B cell (primary cell): ENCODE data around the gene TRAM2. TPM values are rescaled to one million over a fixed set of nuclear protein-coding genes. Genes with fewer than 3 reads are reported as not detected.

Experiments
- ATAC-seq: fragments of 200-7000 bp; cut with Tn5 transposase; one replicate; pipeline ENCODE4 v1.10.0; 2021; ENCODE audit warnings: low read depth, mild to moderate bottlenecking, moderate number of reproducible peaks, moderate library complexity
- CTCF ChIA-PET: fragments of 350-600 bp; sonication (Branson Sonifier 250); formaldehyde crosslinking; loops from one replicate; lab custom pipeline; 2021; ENCODE audit warnings: antibody characterized with exemption, inconsistent platforms; lab: Charles Lee
- POLR2A ChIA-PET: fragments of 350-600 bp; sonication (Branson Sonifier 250); formaldehyde crosslinking; loops from one replicate; lab custom pipeline; 2021; ENCODE audit warnings: antibody characterized with exemption; lab: Charles Lee
- DNase-seq: peaks from one replicate; pipeline ENCODE4 v3.0.0; 2013
- H2AFZ ChIP-seq: 2 replicates; pipeline ENCODE4 v1.6.1; 2012; ENCODE audit warnings: mild to moderate bottlenecking, low read depth, low read length; ENCODE audit not compliant: insufficient read depth, poor library complexity, severe bottlenecking
- H3K27ac ChIP-seq, 2 donors: 1 replicate in 1 of 2; 2 replicates in 1 of 2; pipeline ENCODE4 v1.5.1; 2012 to 2013; ENCODE audit warnings: low read length in 2 of 2, mild to moderate bottlenecking in 2 of 2, moderate library complexity in 1 of 2
- H3K27me3 ChIP-seq, 4 experiments: fragments of 200-600 bp in 1 of 4; sonication (generic) in 1 of 4; replicated peaks in 1 of 4; 1 replicate in 2 of 4; 2 replicates in 2 of 4; pipeline versions ENCODE4 v1.6.1 to v1.7.0; 2013 to 2016; ENCODE audit warnings: low read length in 3 of 4, mild to moderate bottlenecking in 2 of 4, mixed read lengths in 1 of 4, moderate library complexity in 1 of 4; ENCODE audit not compliant: insufficient read depth in 4 of 4, control insufficient read depth in 3 of 4; ENCODE audit errors: control extremely low read depth in 1 of 4
- H3K36me3 ChIP-seq, 2 experiments: replicated peaks in 1 of 2; 1 replicate in 1 of 2; 2 replicates in 1 of 2; pipeline versions ENCODE4 v1.6.1 to v1.7.1; 2013; ENCODE audit warnings: low read length in 1 of 2; ENCODE audit not compliant: insufficient read depth in 2 of 2, control insufficient read depth in 1 of 2; ENCODE audit errors: control extremely low read depth in 1 of 2, extremely low read depth in 1 of 2
- H3K4me1 ChIP-seq, 2 donors: fragments of 200-600 bp in 1 of 2; sonication (generic) in 1 of 2; 1 replicate in 1 of 2; 2 replicates in 1 of 2; pipeline versions ENCODE4 v1.5.1 to v1.6.1; 2013 to 2017; ENCODE audit warnings: low read length in 2 of 2; ENCODE audit not compliant: control insufficient read depth in 2 of 2, insufficient read depth in 2 of 2
- H3K4me2 ChIP-seq: replicated peaks from 2 replicates; pipeline ENCODE3; 2012; ENCODE audit warnings: mild to moderate bottlenecking, low read depth, low read length; ENCODE audit not compliant: poor library complexity, severe bottlenecking
- H3K4me3 ChIP-seq, 5 experiments: fragments of 200-600 bp in 1 of 5; sonication (generic) in 1 of 5; 1 replicate in 3 of 5; 2 replicates in 2 of 5; pipeline versions ENCODE4 v1.5.1 to v1.7.0; 2011 to 2016; ENCODE audit warnings: low read length in 4 of 5, mild to moderate bottlenecking in 4 of 5, low read depth in 2 of 5, control low read depth in 1 of 5, moderate library complexity in 1 of 5; ENCODE audit not compliant: insufficient read depth in 1 of 5; ENCODE audit errors: control extremely low read depth in 1 of 5, extremely low read depth in 1 of 5
- H3K79me2 ChIP-seq: fragments of 200-600 bp; sonication (generic); one replicate; pipeline ENCODE4 v1.6.0; 2016; ENCODE audit warnings: low read length; ENCODE audit not compliant: control insufficient read depth, insufficient read depth
- H3K9ac ChIP-seq: fragments of 200-600 bp; sonication (generic); 2 replicates; pipeline ENCODE4 v1.6.1; 2017; ENCODE audit warnings: mild to moderate bottlenecking, low read length, moderate library complexity
- H3K9me3 ChIP-seq, 3 donors: one replicate each; pipeline versions ENCODE4 v1.6.1 to v1.7.1; 2013; ENCODE audit warnings: low read length in 2 of 3; ENCODE audit not compliant: control insufficient read depth in 2 of 3, insufficient read depth in 1 of 3; ENCODE audit errors: control extremely low read depth in 1 of 3
- H4K20me1 ChIP-seq: 2 replicates; pipeline ENCODE4 v1.6.0; 2012; ENCODE audit warnings: mild to moderate bottlenecking, low read length; ENCODE audit not compliant: insufficient read depth, control insufficient read depth, poor library complexity, severe bottlenecking
- H3K27ac Mint-ChIP-seq: one replicate; pipeline ENCODE4 v1.8.0; 2021; ENCODE audit warnings: mixed read lengths
- H3K27me3 Mint-ChIP-seq: one replicate; pipeline ENCODE4 v1.8.0; 2021; ENCODE audit warnings: mixed read lengths
- H3K4me1 Mint-ChIP-seq: one replicate; pipeline ENCODE4 v1.8.0; 2021; ENCODE audit warnings: mixed read lengths
- H3K4me3 Mint-ChIP-seq: one replicate; pipeline ENCODE4 v1.8.0; 2021; ENCODE audit warnings: mixed read lengths
- H3K9me3 Mint-ChIP-seq: one replicate; pipeline ENCODE4 v1.8.0; 2022; ENCODE audit warnings: mixed read lengths; ENCODE audit not compliant: insufficient read depth
- EZH2 ChIP-seq: IDR thresholded peaks from 2 replicates; pipeline ENCODE4 v1.6.1; 2012; ENCODE audit warnings: borderline replicate concordance, low read depth, mild to moderate bottlenecking, moderate library complexity, low read length; ENCODE audit not compliant: insufficient read depth, poor library complexity, severe bottlenecking
- WGBS: methylation state at CpG from one replicate; pipeline ENCODE4 v1.1.5; 2013; ENCODE audit warnings: missing lambda C conversion rate; ENCODE audit not compliant: insufficient coverage; 5-methylcytosine and 5-hydroxymethylcytosine counted together
- intact Hi-C: fragments of 100-400 bp; cut with micrococcal nuclease; formaldehyde crosslinking; loops from one replicate; pipeline ENCODE4 v1.10.0; 2022
- polyA plus RNA-seq: library from polyadenylated mRNA; depleted of rRNA; stranded (reverse); fragments of >200 nt; gene quantifications from 2 replicates; pipeline ENCODE4 v1.2.3, GENCODE V29; 2012
- total RNA-seq, 2 donors: library from RNA; stranded (reverse); fragments of 120-200 nt in 1 of 2; gene quantifications; 1 replicate in 1 of 2; 2 replicates in 1 of 2; pipeline versions ENCODE4 v1.2.3 to v1.2.4, GENCODE V29; 2013 to 2022
- TF ChIP-seq, protein P1 (sequence below): fragments of 200-600 bp; IDR thresholded peaks from one replicate; pipeline ENCODE4 v1.8.0; 2022; ENCODE audit warnings: antibody characterized with exemption, mild to moderate bottlenecking

TRAM2 gene
- total and polyA plus RNA-seq, 2 donors (not counting 1 experiment from before 2014, with no cell fraction given), result 9.0 to 13.3 TPM

DNA sequence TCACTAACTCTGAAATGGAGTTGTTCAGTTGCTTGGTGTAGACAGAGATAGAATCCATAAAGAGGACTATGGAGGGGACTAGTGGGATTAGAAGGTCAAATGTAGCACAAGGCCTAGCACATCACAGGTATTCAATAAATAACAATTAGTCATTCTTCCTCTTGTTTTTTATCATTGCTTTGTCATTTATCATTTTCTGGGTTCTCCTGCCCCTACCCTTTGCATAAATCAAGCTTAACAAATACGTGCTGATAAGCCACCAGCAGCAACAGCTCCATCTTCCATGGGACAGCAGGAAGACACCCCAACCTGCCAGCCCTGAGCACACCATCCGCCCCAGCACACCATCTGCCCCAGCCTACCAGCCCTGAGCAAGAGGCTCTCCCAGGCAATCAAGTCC is 23.1 kb downstream of the TRAM2 start:
- intact Hi-C loops, result no loop called here
- H3K9me3 ChIP-seq, result no peaks in the 10 kb centered on the region
- no peak overlapping the region for H3K4me2 ChIP-seq
- no peak for ATAC-seq
- Mint-ChIP-seq H3K27me3 (no peaks in the 10 kb centered on the region), H3K27ac (peak overlapping the region; percentile 28), H3K9me3 (no peaks in the 10 kb centered on the region), H3K4me3 (no peak overlapping the region), H3K4me1 (peaks cover 39% of the 10 kb centered on the region)
- H3K9ac ChIP-seq, result no peak overlapping the region
- H3K27me3 ChIP-seq, result no peaks in the 10 kb centered on the region
- H3K4me3 ChIP-seq, result no peak overlapping the region
- DNase-seq, result no peak
- 77% methylated on average over 2 of the region's 2 CpGs for WGBS
- no peak overlapping the region for H2AFZ ChIP-seq
- no peak overlapping the region for H3K27ac ChIP-seq
- TF ChIP-seq, protein P1, sequence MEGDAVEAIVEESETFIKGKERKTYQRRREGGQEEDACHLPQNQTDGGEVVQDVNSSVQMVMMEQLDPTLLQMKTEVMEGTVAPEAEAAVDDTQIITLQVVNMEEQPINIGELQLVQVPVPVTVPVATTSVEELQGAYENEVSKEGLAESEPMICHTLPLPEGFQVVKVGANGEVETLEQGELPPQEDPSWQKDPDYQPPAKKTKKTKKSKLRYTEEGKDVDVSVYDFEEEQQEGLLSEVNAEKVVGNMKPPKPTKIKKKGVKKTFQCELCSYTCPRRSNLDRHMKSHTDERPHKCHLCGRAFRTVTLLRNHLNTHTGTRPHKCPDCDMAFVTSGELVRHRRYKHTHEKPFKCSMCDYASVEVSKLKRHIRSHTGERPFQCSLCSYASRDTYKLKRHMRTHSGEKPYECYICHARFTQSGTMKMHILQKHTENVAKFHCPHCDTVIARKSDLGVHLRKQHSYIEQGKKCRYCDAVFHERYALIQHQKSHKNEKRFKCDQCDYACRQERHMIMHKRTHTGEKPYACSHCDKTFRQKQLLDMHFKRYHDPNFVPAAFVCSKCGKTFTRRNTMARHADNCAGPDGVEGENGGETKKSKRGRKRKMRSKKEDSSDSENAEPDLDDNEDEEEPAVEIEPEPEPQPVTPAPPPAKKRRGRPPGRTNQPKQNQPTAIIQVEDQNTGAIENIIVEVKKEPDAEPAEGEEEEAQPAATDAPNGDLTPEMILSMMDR, result no peak
- TF ChIP-seq EZH2, result no peak
- H4K20me1 ChIP-seq, result peaks cover 7% of the 10 kb centered on the region
- H3K36me3 ChIP-seq, result no peaks in the 10 kb centered on the region
- peaks cover 7 to 16% of the 10 kb centered on the region in 2 donors for H3K4me1 ChIP-seq
- peaks cover 38% of the 10 kb centered on the region for H3K79me2 ChIP-seq
- ChIA-PET POLR2A (no interaction called here), CTCF (no interaction called here)

DNA sequence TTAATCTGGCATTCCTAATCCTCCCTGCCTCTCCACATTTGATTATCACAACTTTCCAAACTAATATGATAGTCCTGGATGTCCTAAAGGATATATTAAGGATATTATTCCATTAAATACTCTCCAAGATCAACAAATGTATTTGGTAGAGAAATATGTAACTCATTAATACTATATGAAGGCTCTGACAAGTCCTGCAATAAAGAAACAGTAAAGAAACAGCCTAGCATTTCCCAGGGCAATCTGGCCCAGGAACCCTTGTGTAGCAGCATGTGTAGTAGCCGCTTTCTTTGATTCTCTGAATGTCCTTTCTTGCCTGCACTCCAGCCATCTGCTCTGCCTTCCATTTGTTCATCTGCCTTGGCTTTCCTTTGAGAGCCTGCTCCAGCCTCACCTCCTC is 23.7 kb downstream of the TRAM2 start:
- no peak for TF ChIP-seq EZH2
- TF ChIP-seq, protein P1, result no peak
- H3K79me2 ChIP-seq, result peaks cover 36% of the 10 kb centered on the region

More for the DNA sequence above, 23.7 kb downstream of the TRAM2 start:
- Histone ChIP-seq H3K4me1 (peaks cover 7 to 16% of the 10 kb centered on the region in 2 donors), H3K9ac (no peak overlapping the region), H4K20me1 (peaks cover 9% of the 10 kb centered on the region), H2AFZ (no peak overlapping the region), H3K27me3 (no peaks in the 10 kb centered on the region), H3K9me3 (no peaks in the 10 kb centered on the region), H3K4me2 (no peak overlapping the region), H3K27ac (no peak overlapping the region), H3K4me3 (no peak overlapping the region), H3K36me3 (no peaks in the 10 kb centered on the region)
- intact Hi-C loops, result no loop called here
- Mint-ChIP-seq H3K4me1 (peaks cover 42% of the 10 kb centered on the region), H3K4me3 (no peak overlapping the region), H3K9me3 (no peaks in the 10 kb centered on the region), H3K27me3 (no peaks in the 10 kb centered on the region), H3K27ac (peak overlapping the region; percentile 28)
- POLR2A ChIA-PET, result no interaction called here
- ATAC-seq (no peak), DNase-seq (no peak)
- 100% methylated on average over 1 of the region's 1 CpG for WGBS
- CTCF ChIA-PET, result no interaction called here
